KMS-11 (cell line): ENCODE results near the gene ENDOU.

ENCODE experiments used
- H2AFZ ChIP-seq: fragments of 200-600 bp; sonication (generic); 2 replicates; pipeline ENCODE4 v1.6.1; 2016; ENCODE audit warnings: antibody characterized with exemption, mixed run types, low read depth
- H3K27ac ChIP-seq: fragments of 200-600 bp; sonication (generic); 2 replicates; pipeline ENCODE4 v1.6.1; 2016; ENCODE audit warnings: mild to moderate bottlenecking, mixed run types
- H3K27me3 ChIP-seq: fragments of 200-600 bp; sonication (generic); 2 replicates; pipeline ENCODE4 v1.6.1; 2017; ENCODE audit warnings: mild to moderate bottlenecking, low read depth, mixed run types, moderate library complexity; ENCODE audit not compliant: insufficient read depth
- H3K36me3 ChIP-seq: fragments of 200-600 bp; sonication (generic); 2 replicates; pipeline ENCODE4 v1.6.1; 2017; ENCODE audit warnings: mild to moderate bottlenecking, mixed run types; ENCODE audit not compliant: insufficient read depth
- H3K4me1 ChIP-seq: fragments of 200-600 bp; sonication (generic); 2 replicates; pipeline ENCODE4 v1.6.1; 2016; ENCODE audit warnings: mild to moderate bottlenecking, low read depth, mixed run types; ENCODE audit not compliant: poor library complexity, severe bottlenecking
- H3K4me2 ChIP-seq: fragments of 200-600 bp; sonication (generic); 2 replicates; pipeline ENCODE4 v1.7.0; 2016; ENCODE audit warnings: mild to moderate bottlenecking, mixed run types
- H3K4me3 ChIP-seq: fragments of 200-600 bp; sonication (generic); IDR thresholded peaks from 2 replicates; pipeline ENCODE4 v1.6.1; 2017; ENCODE audit warnings: low read depth, low read length, mixed read lengths; ENCODE audit not compliant: insufficient read depth
- H3K79me2 ChIP-seq: fragments of 200-600 bp; sonication (generic); 2 replicates; pipeline ENCODE4 v1.6.1; 2016; ENCODE audit warnings: low read depth, mixed run types; ENCODE audit not compliant: insufficient read depth
- H3K9ac ChIP-seq: fragments of 200-600 bp; sonication (generic); 2 replicates; pipeline ENCODE4 v1.6.1; 2016; ENCODE audit warnings: mild to moderate bottlenecking, mixed run types
- H4K20me1 ChIP-seq: fragments of 200-600 bp; sonication (generic); 2 replicates; pipeline ENCODE4 v1.6.1; 2016; ENCODE audit warnings: mild to moderate bottlenecking, mixed run types; ENCODE audit not compliant: insufficient read depth
- TF ChIP-seq, protein P1 (sequence below): fragments of 200-600 bp; sonication (generic); conservative IDR thresholded peaks from 2 replicates; pipeline ENCODE4 v1.6.1; 2017; ENCODE audit warnings: low read depth, mild to moderate bottlenecking, antibody characterized with exemption, low read length, moderate library complexity, mixed read lengths

ENDOU gene

GRCh38 chr12:47763481-47764346 is 38.4 kb upstream of the ENDOU start:
- H4K20me1 ChIP-seq: no peaks in the 10 kb centered on the region
- no peaks in the 10 kb centered on the region for H3K79me2 ChIP-seq
- no peak overlapping the region for H3K4me3 ChIP-seq
- no peak overlapping the region for H2AFZ ChIP-seq
- peaks cover 42% of the 10 kb centered on the region for H3K4me1 ChIP-seq
- no peaks in the 10 kb centered on the region for H3K36me3 ChIP-seq
- no peak overlapping the region for H3K27ac ChIP-seq
- H3K27me3 ChIP-seq: no peaks in the 10 kb centered on the region
- TF ChIP-seq, protein P1, sequence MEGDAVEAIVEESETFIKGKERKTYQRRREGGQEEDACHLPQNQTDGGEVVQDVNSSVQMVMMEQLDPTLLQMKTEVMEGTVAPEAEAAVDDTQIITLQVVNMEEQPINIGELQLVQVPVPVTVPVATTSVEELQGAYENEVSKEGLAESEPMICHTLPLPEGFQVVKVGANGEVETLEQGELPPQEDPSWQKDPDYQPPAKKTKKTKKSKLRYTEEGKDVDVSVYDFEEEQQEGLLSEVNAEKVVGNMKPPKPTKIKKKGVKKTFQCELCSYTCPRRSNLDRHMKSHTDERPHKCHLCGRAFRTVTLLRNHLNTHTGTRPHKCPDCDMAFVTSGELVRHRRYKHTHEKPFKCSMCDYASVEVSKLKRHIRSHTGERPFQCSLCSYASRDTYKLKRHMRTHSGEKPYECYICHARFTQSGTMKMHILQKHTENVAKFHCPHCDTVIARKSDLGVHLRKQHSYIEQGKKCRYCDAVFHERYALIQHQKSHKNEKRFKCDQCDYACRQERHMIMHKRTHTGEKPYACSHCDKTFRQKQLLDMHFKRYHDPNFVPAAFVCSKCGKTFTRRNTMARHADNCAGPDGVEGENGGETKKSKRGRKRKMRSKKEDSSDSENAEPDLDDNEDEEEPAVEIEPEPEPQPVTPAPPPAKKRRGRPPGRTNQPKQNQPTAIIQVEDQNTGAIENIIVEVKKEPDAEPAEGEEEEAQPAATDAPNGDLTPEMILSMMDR: no peak
- no peak overlapping the region for H3K9ac ChIP-seq
- no peak overlapping the region for H3K4me2 ChIP-seq

- Histone ChIP-seq H3K27me3 (no peaks in the 10 kb centered on the region), H3K79me2 (no peaks in the 10 kb centered on the region), H3K4me1 (peaks cover 47% of the 10 kb centered on the region), H3K27ac (no peak overlapping the region), H3K36me3 (no peaks in the 10 kb centered on the region), H3K4me3 (no peak overlapping the region), H4K20me1 (no peaks in the 10 kb centered on the region), H2AFZ (no peak overlapping the region), H3K9ac (no peak overlapping the region), H3K4me2 (no peak overlapping the region)
- TF ChIP-seq, protein P1: no peak
Measured at GRCh38 chr12:47762850-47763465, 37.7 kb upstream of the ENDOU start.

- no peaks in the 10 kb centered on the region for H4K20me1 ChIP-seq
- H3K79me2 ChIP-seq: no peaks in the 10 kb centered on the region
- TF ChIP-seq, protein P1: peak; percentile 55
- no peaks in the 10 kb centered on the region for H3K36me3 ChIP-seq
- peak within 1 kb of the TSS; percentile 94 for H2AFZ ChIP-seq
- peaks cover 53% of the 10 kb centered on the region for H3K4me1 ChIP-seq
- H3K4me2 ChIP-seq: peak within 1 kb of the TSS; percentile 74
- no peak within 1 kb of the TSS for H3K4me3 ChIP-seq
- H3K27me3 ChIP-seq: no peaks in the 10 kb centered on the region
- peak within 1 kb of the TSS; percentile 69 for H3K9ac ChIP-seq
- peak within 1 kb of the TSS; percentile 20; the same call in 1 of the 2 replicates for H3K27ac ChIP-seq
Measured at GRCh38 chr12:47758834-47759690, 33.8 kb upstream of the ENDOU start, which contains the start of gene RAPGEF3. Gene RAPGEF3, minus strand, starts transcription at chr12:47758880. Its CDS starts 324 bp downstream, at chr12:47758556.

- TF ChIP-seq, protein P1: no peak
- Histone ChIP-seq H3K27me3 (no peaks in the 10 kb centered on the region), H3K9ac (peak overlapping the region; percentile 69; the same call in 1 of the 2 replicates), H3K4me2 (peak overlapping the region; percentile 74), H4K20me1 (no peaks in the 10 kb centered on the region), H3K36me3 (no peaks in the 10 kb centered on the region), H3K79me2 (no peaks in the 10 kb centered on the region), H3K4me1 (peaks cover 59% of the 10 kb centered on the region), H3K27ac (no peak overlapping the region), H3K4me3 (no peak overlapping the region), H2AFZ (peak overlapping the region; percentile 94)
Measured at GRCh38 chr12:47758584-47758833, 33.2 kb upstream of the ENDOU start.
